ENCODE measurements around the gene WNT7A. TPM values are rescaled to one million over a fixed set of nuclear protein-coding genes. Genes with fewer than 3 reads are reported as not detected.

The WNT7A gene
- total and polyA plus RNA-seq, 2 donors (not counting 1 experiment from before 2014, with no cell fraction given): not detected

- Mint-ChIP-seq H3K27ac (no peak overlapping the region), H3K4me1 (no peaks in the 10 kb centered on the region), H3K4me3 (no peak overlapping the region), H3K9me3 (ENCODE audit: insufficient read depth) (no peaks in the 10 kb centered on the region), H3K27me3 (peaks cover 36% of the 10 kb centered on the region)
- TF ChIP-seq CTCF (IDR thresholded peaks at IDR 0.05) (no peak), EZH2 (IDR thresholded peaks at IDR 0.05; ENCODE audit: borderline replicate concordance, insufficient read depth, low read depth, low read length, poor library complexity, severe bottlenecking) (no peak)
- 17% methylated on average over 1 of the region's 1 CpG for WGBS (ENCODE audit: insufficient coverage)
- intact Hi-C loops (cut with micrococcal nuclease): no loop called here
- Histone ChIP-seq H3K36me3 (replicated peaks in 1 of 2; ENCODE audit: control extremely low read depth in 1 of 2, control insufficient read depth in 1 of 2, extremely low read depth in 1 of 2, insufficient read depth in 2 of 2, low read length in 1 of 2) (no peaks in the 10 kb centered on the region), H3K9me3 (ENCODE audit: control extremely low read depth in 1 of 3, control insufficient read depth in 2 of 3, insufficient read depth in 1 of 3, low read length in 2 of 3) (peaks cover 0 to 3% (median 0%) of the 10 kb centered on the region in 3 donors), H3K27me3 (replicated peaks in 1 of 4; ENCODE audit: control extremely low read depth in 1 of 4, control insufficient read depth in 3 of 4, insufficient read depth in 4 of 4, low read length in 3 of 4) (peaks cover 0 to 18% (median 0%) of the 10 kb centered on the region in 4 experiments), H3K4me3 (ENCODE audit: control extremely low read depth in 1 of 5, extremely low read depth in 1 of 5, insufficient read depth in 1 of 5, low read depth in 2 of 5, low read length in 4 of 5) (no peak overlapping the region), H4K20me1 (ENCODE audit: control insufficient read depth, insufficient read depth, low read length, poor library complexity, severe bottlenecking) (no peaks in the 10 kb centered on the region), H3K4me2 (replicated peaks; ENCODE audit: low read depth, low read length, poor library complexity, severe bottlenecking) (no peak overlapping the region), H3K27ac (ENCODE audit: low read length in 2 of 2) (no peak overlapping the region), H3K4me1 (ENCODE audit: control insufficient read depth in 2 of 2, insufficient read depth in 2 of 2, low read length in 2 of 2) (no peaks in the 10 kb centered on the region), H3K79me2 (ENCODE audit: control insufficient read depth, insufficient read depth, low read length) (no peaks in the 10 kb centered on the region), H3K9ac (ENCODE audit: low read length) (no peak overlapping the region), H2AFZ (ENCODE audit: insufficient read depth, low read depth, low read length, poor library complexity, severe bottlenecking) (no peak overlapping the region)
- CTCF ChIA-PET: interaction anchor here (0.6 to 1.0 kb wide), 2 partner anchors 33 to 1237 kb away, joined by 3 read pairs; no protein-coding TSS in a partner anchor
- no peak for ATAC-seq (ENCODE audit: low read depth)
- POLR2A ChIA-PET: no interaction called here
- no peak for DNase-seq
These were observed 25.9 kb downstream of the WNT7A start for GRCh38 chr3:13853978-13854296.

- Histone ChIP-seq H3K27me3 (replicated peaks in 1 of 4; ENCODE audit: control extremely low read depth in 1 of 4, control insufficient read depth in 3 of 4, insufficient read depth in 4 of 4, low read length in 3 of 4) (peaks cover 0 to 15% (median 0%) of the 10 kb centered on the region in 4 experiments), H3K4me1 (ENCODE audit: control insufficient read depth in 2 of 2, insufficient read depth in 2 of 2, low read length in 2 of 2) (no peaks in the 10 kb centered on the region), H3K36me3 (replicated peaks in 1 of 2; ENCODE audit: control extremely low read depth in 1 of 2, control insufficient read depth in 1 of 2, extremely low read depth in 1 of 2, insufficient read depth in 2 of 2, low read length in 1 of 2) (no peaks in the 10 kb centered on the region), H3K4me2 (replicated peaks; ENCODE audit: low read depth, low read length, poor library complexity, severe bottlenecking) (no peak overlapping the region), H3K9ac (ENCODE audit: low read length) (no peak overlapping the region), H3K9me3 (ENCODE audit: control extremely low read depth in 1 of 3, control insufficient read depth in 2 of 3, insufficient read depth in 1 of 3, low read length in 2 of 3) (peaks cover 0 to 3% (median 0%) of the 10 kb centered on the region in 3 donors), H3K4me3 (ENCODE audit: control extremely low read depth in 1 of 5, extremely low read depth in 1 of 5, insufficient read depth in 1 of 5, low read depth in 2 of 5, low read length in 4 of 5) (no peak overlapping the region), H2AFZ (ENCODE audit: insufficient read depth, low read depth, low read length, poor library complexity, severe bottlenecking) (no peak overlapping the region), H4K20me1 (ENCODE audit: control insufficient read depth, insufficient read depth, low read length, poor library complexity, severe bottlenecking) (no peaks in the 10 kb centered on the region), H3K79me2 (ENCODE audit: control insufficient read depth, insufficient read depth, low read length) (no peaks in the 10 kb centered on the region), H3K27ac (ENCODE audit: low read length in 2 of 2) (no peak overlapping the region)
- TF ChIP-seq EZH2 (IDR thresholded peaks at IDR 0.05; ENCODE audit: borderline replicate concordance, insufficient read depth, low read depth, low read length, poor library complexity, severe bottlenecking): no peak
- TF ChIP-seq CTCF (IDR thresholded peaks at IDR 0.05): no peak
- H3K27me3 Mint-ChIP-seq: peaks cover 37% of the 10 kb centered on the region
- ATAC-seq (ENCODE audit: low read depth) (no peak), DNase-seq (no peak)
- H3K9me3 Mint-ChIP-seq (ENCODE audit: insufficient read depth): no peaks in the 10 kb centered on the region
- CTCF ChIA-PET: interaction anchor here (0.6 to 1.0 kb wide), 2 partner anchors 34 to 1238 kb away, joined by 3 read pairs; no protein-coding TSS in a partner anchor
- no peaks in the 10 kb centered on the region for H3K4me1 Mint-ChIP-seq
- POLR2A ChIA-PET: no interaction called here
- 73% methylated on average over 8 of the region's 11 CpGs for WGBS (ENCODE audit: insufficient coverage)
- no peak overlapping the region for H3K4me3 Mint-ChIP-seq
- intact Hi-C loops (cut with micrococcal nuclease): no loop called here
- no peak overlapping the region for H3K27ac Mint-ChIP-seq
These were observed 26.5 kb downstream of the WNT7A start for GRCh38 chr3:13853256-13853977.

Data from B cell (primary cell).